K562 (cell line): ENCODE measurements around the gene ALDOC. TPM values are rescaled to one million over a fixed set of nuclear protein-coding genes. Genes with fewer than 3 reads are reported as not detected.

ENCODE experiments used
- MEIS2 ChIP-seq: fragments of 450-650 bp; IDR thresholded peaks from 2 replicates; pipeline ENCODE4 v1.6.1; 2014; ENCODE audit warnings: mild to moderate bottlenecking; ENCODE audit not compliant: partially characterized antibody
- MTF1 ChIP-seq: fragments of 250-450 bp; sonication (Bioruptor Pico); IDR thresholded peaks from 2 replicates; pipeline ENCODE4 v1.9.0; 2021; ENCODE audit warnings: moderate library complexity, mild to moderate bottlenecking, inconsistent platforms, borderline replicate concordance
- RAD51 ChIP-seq: fragments of 450-650 bp; IDR thresholded peaks from 2 replicates; pipeline ENCODE4 v1.7.1; 2016; ENCODE audit warnings: low read depth, mild to moderate bottlenecking, borderline replicate concordance
- REST ChIP-seq, 2 experiments: fragments of 450-650 bp; formaldehyde crosslinking in 1 of 2; IDR thresholded peaks; 2 replicates each; pipeline versions ENCODE4 v1.4.0 to v1.6.1; 2014 to 2020; ENCODE audit warnings: mild to moderate bottlenecking in 2 of 2, borderline replicate concordance in 1 of 2, low read depth in 1 of 2
- SMAD4 ChIP-seq: fragments of 250-450 bp; sonication (Bioruptor Pico); conservative IDR thresholded peaks from 2 replicates; pipeline ENCODE4 v1.8.0; 2021; ENCODE audit warnings: inconsistent platforms, mild to moderate bottlenecking, moderate library complexity
- SUPT5H ChIP-seq: fragments of 450-650 bp; IDR thresholded peaks from 2 replicates; pipeline ENCODE4 v1.6.1; 2016
- THRA ChIP-seq: fragments of 450-650 bp; IDR thresholded peaks from 2 replicates; pipeline ENCODE4 v1.6.1; 2017; ENCODE audit warnings: mild to moderate bottlenecking, moderate library complexity
- ZBTB1 ChIP-seq: sonication (generic); formaldehyde crosslinking; IDR thresholded peaks from 2 replicates; pipeline ENCODE4 v1.8.1; 2023; ENCODE audit warnings: missing genetic modification reagents, low read depth, mild to moderate bottlenecking, borderline replicate concordance
- ZNF785 ChIP-seq: fragments of 250-450 bp; sonication (Bioruptor Pico); IDR thresholded peaks from 2 replicates; pipeline ENCODE4 v1.4.0; 2020; ENCODE audit warnings: mild to moderate bottlenecking
- polyA plus RNA-seq, 8 experiments: library from polyadenylated mRNA; depleted of rRNA in 4 of 8; stranded (reverse) in 5 of 8; unstranded in 3 of 8; fragments of >200 nt; fragmentation: Nextera tagmentation in 2 of 8; fragmentation: Illumina TruSeq in 1 of 8; extraction: Ambion mirVana in 2 of 8; extraction: Trizol in 1 of 8; gene quantifications; 2 replicates each; pipeline versions ENCODE4 v1.2.1 to v1.2.3, GENCODE V29; 2011 to 2014; ENCODE audit warnings: inconsistent platforms in 1 of 8, missing spikeins in 1 of 8
- total RNA-seq, 7 experiments: library from RNA; depleted of rRNA in 6 of 7; stranded (reverse); fragments of >200 nt in 6 of 7; fragmentation: Illumina TruSeq in 2 of 7; extraction: Trizol in 2 of 7; gene quantifications; 2 replicates each; pipeline versions ENCODE4 v1.2.1 to v1.2.3, GENCODE V29; 2011 to 2021; ENCODE audit warnings: low replicate concordance in 1 of 7
- TF ChIP-seq, protein P1 (sequence below): fragments of 450-650 bp; IDR thresholded peaks from 2 replicates; pipeline ENCODE4 v1.6.1; 2016; ENCODE audit warnings: missing biosample characterization, missing genetic modification characterization

The ALDOC gene
- total and polyA plus RNA-seq, 9 of the 15 experiments (the other 6 are each of a cell fraction or from before 2014, with no cell fraction given) = 43.2 to 263 (median 99.2) TPM

DNA sequence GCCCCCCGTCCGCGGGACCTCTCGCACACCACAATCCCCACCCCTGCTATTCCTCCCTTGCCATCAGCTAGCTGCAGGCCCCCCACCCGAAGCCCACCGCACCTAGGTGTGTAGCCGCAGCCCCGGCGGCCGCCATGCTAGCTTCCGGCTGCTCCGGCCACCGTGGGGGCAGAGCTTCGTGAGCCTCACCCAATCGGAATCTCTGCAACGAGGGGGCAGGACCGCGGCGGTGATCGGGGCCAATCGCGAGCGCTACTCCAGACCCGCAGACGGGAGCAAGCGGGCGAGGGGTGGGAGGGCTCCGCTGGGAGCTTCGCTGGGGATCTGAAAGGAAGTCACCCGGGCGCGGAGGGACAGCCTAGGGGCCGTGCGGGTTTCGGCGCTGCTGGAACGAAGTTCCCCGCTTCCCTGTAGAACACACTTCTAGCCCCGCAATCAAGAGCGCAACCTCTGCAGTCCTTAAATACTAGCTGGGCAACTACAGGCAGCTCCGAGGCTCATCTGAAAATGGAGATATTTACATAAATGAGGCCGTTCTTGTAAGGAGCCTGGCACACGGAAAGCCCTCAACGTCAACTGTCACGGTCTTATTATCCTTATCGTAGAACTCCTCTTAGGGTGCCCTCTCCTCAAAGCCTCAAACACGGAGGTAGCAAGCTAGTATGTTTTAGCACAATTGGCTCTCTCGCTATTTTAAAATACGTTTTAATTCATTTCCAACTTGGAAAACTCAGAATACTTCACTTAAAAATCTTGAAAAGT lies 5.2 kb downstream of the ALDOC start, which contains the start of gene PIGS (continued):
- TF ChIP-seq THRA (no peak), RAD51 (no peak), SMAD4 (CRISPR knock-in tag) (0 out of 2 replicates have a peak, but pooled peaks have one; percentile 9), SUPT5H (peak; percentile 86), MTF1 (CRISPR knock-in tag) (no peak), MEIS2 (no peak), REST (IDR thresholded peaks at IDR 0.05; ENCODE audit: borderline replicate concordance) (no peak), REST (CRISPR knock-in tag; IDR thresholded peaks at IDR 0.05; ENCODE audit: low read depth) (no peak), ZBTB1 (CRISPR knock-in tag) (no peak), ZNF785 (CRISPR knock-in tag) (no peak)
- TF ChIP-seq, protein P1, sequence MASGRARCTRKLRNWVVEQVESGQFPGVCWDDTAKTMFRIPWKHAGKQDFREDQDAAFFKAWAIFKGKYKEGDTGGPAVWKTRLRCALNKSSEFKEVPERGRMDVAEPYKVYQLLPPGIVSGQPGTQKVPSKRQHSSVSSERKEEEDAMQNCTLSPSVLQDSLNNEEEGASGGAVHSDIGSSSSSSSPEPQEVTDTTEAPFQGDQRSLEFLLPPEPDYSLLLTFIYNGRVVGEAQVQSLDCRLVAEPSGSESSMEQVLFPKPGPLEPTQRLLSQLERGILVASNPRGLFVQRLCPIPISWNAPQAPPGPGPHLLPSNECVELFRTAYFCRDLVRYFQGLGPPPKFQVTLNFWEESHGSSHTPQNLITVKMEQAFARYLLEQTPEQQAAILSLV (tag) = no peak
